Stimulated activated CD8-positive, alpha-beta memory T cell treated with anti-CD3 and anti-CD28 coated beads, Interleukin-7, amount 100 ng/mL, for 24 hours (primary cell): ENCODE measurements around the gene SEC63.
"Not testable (repeated sequence)": the region's sequence is repeated elsewhere in the genome, so short reads cannot be mapped to it uniquely, and the experiment has no call there.

Source experiments
- DNase-seq: peaks from one replicate; pipeline ENCODE4 v3.0.0-alpha.2; 2020; ENCODE audit warnings: low read depth

Gene SEC63

GRCh38 chr6:107860963-107861362 is 97.0 kb downstream of the SEC63 start:
- not testable (repeated sequence) for DNase-seq

DNA sequence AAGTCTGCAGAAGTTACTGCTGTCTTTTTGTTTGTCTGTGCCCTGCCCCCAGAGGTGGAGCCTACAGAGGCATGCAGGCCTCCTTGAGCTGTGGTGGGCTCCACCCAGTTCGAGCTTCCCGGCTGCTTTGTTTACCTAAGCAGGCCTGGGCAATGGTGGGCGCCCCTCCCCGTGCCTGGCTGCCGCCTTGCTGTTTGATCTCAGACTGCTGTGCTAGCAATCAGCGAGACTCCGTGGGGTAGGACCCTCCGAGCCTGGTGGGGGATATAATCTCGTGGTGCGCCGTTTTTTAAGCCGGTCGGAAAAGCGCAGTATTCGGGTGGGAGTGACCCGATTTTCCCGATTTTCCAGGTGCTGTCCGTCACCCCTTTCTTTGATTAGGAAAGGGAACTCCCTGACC is 97.9 kb downstream of the SEC63 start:
- not testable (repeated sequence) for DNase-seq

DNA sequence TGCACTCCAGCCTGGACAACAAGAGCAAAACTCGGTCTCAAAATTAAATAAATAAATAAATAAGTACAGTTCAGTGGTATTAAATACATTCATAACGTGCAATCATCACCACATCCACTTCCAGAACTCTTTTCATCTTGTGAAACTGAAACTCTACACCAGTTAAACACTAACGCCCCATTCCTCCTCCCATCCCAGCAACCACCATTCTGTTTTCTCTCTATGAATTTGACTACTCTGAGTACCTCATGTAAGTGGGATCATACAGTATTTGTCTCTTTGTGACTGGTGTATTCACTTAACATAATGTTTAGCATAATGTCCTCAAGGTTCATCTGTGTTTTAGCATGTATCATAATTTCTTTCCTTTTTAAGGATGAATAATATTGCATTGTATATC is 104.8 kb downstream of the SEC63 start:
- no peak for DNase-seq

DNA sequence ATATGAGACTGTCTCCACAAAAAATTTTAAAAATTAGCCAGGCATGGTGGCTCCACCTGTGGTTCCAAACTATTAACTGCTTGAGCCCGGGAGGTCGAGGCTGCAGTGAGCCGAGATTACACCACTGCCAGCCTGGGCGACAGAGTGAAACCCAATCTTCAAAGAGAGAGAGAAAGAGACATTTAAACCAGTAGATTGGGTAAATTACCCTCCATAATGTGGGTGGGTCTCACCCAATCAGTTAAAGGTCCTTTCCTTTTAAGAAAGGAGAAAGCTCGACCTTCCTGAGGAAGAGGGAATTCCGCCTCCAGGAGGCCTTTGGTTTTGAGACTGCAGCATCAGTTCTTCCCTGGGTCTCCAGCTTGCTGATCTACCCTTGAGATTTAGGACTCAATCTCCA is 108.7 kb downstream of the SEC63 start:
- DNase-seq = no peak

DNA sequence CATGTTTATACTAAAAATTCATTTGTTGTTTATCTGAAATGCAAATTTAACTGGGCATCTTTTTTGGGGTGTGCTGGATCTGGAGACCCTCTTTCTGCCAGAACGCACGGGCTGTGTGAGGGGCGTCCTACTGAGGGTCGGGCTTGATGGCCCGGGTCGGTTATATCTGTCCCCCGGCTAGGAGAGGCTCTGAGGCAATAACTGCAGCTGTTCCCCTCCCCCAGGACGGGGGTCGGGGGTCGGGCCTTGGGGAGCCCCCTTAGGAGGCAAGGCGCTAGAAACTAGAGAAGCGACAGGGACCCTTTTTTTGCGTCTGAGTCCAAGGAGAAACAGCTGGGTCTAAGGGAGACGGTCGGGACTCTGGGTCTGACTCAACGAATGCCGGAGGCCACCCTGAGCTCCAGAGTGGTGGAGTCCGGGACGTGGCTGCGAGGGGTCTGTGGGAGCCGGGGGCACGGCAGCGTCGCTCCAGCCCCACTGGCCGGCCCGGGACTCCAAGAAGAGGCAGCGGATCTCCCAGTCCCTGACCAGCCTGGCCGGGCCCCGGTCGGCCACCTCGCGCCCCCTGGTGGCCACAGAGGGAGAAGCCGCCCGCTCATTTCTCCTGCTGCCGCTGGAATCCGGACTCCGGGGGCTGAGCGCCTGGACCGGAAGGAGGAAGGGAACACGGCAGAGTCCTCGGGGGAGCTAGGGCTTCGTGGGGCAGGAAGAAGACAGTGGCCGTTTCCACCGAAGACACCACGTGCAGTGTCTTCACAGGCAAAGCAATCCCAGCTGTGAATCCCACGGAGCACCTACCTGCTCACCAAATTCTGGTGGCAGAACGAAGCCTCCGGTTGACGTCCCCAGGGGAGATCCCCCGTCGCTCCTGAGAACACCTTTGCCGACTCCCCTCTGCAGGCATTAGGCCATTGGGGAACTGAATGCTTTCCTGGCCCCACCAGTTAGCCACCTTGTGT is 109.9 kb downstream of the SEC63 start:
- DNase-seq = peak; percentile 59

DNA sequence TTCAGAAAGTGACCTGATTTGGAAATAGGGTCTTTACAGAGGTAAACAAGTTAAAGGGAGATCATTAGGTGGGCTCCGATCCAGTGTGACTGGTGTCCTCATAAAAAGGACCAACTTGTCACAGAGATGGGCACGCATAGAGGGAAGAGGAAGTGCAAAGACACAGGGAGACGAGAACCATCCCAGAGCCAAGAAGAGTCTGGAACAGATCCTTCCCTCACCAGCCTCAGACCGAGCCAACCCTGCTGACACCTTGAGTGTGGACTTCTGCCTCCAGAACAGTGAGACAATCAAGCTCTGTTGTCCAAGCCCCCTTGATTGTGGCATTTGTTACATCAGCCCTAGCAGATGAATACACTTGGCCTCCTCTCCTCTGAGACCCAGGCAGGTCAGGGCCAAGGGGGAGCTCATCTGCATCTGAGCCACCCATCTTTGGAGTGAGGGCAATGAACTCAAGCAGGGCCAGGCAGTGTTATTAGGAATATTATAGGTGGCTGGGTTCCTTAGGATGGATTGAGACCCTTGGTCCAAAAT is 111.7 kb downstream of the SEC63 start:
- DNase-seq = no peak

- no peak for DNase-seq
Measured at GRCh38 chr6:107845777-107846176, 112.2 kb downstream of the SEC63 start.

GRCh38 chr6:107843400-107843799 is 114.6 kb downstream of the SEC63 start:
- DNase-seq = no peak

DNA sequence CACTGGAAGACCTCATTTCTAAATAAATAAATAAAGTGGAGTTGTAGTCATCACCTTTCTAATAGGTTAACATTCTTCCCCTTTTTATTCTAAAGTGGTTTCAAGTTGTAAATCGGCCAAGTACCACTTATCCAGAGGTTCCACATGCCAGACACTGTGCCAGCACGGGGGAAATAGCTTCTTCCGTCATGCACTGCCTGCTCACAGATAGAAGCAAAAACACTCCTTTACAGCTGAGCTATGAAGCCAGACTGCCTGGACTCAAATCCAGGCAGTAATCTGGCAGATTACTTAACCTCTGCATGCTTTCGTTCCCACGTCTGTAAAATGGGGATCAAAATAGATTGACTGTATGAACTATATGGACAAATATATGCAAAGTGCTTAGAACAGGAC is 116.7 kb downstream of the SEC63 start:
- DNase-seq = no peak

- DNase-seq = no peak
Measured at GRCh38 chr6:107840636-107841274, 117.3 kb downstream of the SEC63 start.

GRCh38 chr6:107833136-107833535 is 124.9 kb downstream of the SEC63 start:
- DNase-seq = no peak

DNA sequence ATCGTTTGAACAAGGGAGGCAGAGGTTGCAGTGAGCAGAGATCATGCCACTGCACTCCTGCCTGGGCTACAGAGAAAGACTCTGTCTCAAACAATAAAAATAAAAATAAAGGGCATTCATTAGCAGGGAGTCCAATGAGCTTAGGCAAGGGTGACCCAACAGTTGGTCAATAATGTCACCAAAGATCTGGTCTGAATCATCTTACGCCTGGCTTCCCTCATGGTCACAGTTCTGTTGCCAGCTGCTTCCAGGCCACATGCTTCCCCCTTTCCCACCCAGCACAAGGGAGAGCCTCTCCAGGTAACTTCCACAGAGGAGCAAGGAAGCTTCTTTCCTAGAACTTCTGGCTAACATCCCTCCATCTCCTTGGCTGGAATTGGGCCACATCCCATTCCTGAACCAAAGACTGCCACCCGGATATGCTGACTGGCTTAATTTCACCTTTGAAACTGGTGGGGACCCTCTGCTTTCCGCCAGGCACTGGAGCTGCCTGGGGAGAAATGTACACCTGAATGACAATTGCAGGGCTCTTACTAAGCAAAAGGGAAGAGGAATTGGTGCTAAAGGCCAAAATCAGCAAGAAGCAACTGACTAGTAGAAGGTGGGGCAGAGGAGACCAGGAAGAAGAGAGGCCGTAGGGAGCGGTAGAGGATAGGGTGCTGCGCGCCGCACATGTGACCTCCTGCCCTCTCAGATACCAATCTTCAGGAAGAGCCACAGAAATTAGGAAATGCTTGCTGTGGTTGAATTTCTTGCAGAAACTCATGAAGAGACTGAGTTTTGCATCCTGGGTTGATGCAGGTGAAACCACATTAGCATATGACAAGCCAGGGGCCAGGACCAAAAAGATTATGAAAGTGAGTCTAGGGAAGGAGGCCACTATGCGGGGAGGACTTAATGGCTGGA is 125.6 kb downstream of the SEC63 start:
- no peak for DNase-seq

GRCh38 chr6:107830060-107830459 is 127.9 kb downstream of the SEC63 start:
- no peak for DNase-seq

DNA sequence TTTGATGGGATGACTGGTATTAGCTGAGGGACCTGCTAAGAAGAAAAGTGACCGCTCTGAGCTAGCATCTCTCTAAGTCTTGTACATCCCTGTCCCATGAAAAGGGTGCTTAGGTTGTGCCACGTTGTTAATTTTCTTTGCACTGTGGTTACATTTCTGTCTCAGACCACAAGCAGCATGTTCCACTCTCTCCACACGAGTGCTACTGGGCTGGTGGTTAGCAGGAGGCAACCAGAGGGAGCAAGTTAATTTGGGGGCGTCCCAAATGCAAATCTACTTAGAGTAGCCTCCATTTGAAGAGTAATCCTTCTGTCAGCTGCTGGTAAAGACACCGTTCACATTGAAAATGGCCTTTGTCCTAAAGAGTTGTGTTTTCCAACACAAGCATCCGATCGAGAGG is 130.5 kb downstream of the SEC63 start:
- no peak for DNase-seq

DNA sequence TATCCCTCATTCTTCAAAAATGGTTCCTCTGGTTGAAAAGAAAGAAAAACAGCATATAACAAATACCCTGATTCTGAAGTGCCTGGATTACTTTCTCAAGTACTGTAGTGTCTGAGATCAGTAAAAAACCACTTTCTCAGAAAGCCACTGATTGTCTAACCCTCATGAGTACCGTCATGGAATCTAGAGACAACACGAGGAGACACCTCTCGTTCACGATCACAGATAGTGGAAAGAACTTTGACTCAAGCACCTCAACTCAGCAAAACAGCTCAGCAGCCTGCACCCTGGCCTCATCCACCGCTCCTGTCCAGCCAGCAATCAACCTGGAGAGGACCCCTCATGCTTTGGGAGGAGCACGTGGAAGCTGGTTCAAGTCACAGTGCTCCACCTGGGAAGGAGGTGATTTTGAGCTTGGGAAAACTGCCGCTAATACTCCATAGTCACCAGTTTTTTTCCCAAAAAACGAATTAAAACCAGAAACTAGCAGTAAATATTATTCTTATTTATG is 134.9 kb downstream of the SEC63 start:
- no peak for DNase-seq

DNA sequence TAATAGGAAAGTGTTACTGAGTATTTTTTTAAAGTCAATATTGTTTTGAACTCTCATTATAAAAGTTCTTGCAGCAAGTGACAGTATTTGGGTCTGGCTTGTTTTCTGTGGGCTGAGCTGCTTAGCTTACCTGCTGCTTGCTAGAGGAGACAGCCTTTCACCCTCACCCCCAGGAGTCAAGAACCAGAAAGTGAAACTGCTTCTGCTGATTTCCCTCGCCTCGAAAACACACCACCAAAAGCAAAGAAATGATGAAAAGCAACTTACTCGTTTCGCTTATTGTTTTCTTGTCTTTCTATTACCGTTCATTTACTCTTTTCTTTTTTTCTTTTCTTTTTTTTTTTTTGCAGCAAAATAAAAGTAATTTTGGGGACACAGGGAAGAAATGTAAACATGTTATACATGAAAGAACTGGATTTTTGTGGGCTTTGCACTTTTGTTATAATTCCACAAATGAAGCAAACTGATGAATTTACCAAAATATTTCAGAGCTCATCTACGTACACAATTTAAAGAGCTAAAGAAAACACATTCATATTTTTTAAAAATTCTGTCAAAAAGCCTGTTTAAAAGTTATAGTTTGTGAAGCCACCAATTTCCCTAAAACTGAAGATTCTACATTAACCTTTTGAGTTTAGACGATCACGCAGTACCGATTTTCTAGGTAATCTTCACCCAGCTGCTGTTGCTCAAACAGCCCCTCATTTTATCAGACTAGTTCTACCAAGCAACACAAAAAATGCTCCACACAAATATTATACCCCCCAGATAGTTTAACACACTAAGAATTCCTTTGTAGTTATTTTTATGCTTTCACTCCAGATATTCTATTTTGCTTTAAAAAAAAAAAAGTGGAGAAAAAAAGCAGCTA is 135.6 kb downstream of the SEC63 start:
- DNase-seq = no peak

DNA sequence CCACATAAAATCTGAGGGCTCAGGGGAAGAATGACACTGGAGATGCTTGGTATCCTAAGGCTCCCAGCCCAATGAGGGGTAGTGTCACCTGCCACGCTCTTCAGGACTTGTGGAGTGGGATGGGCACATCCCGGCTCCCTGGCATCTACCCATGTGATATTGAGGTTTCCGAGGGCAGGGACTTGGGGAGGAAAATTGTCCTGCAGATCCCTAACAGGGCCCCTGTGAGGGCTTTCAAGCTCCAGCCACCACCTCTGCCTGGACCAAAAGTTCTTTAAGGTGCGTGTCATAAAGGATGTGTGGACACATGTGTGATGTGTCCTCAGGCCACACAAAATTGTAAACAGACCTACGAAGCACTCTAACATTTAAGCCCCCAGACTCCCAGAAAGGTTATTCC is 136.4 kb downstream of the SEC63 start:
- DNase-seq = no peak

- no peak for DNase-seq
Measured at GRCh38 chr6:107820338-107821261, 137.4 kb downstream of the SEC63 start.

DNA sequence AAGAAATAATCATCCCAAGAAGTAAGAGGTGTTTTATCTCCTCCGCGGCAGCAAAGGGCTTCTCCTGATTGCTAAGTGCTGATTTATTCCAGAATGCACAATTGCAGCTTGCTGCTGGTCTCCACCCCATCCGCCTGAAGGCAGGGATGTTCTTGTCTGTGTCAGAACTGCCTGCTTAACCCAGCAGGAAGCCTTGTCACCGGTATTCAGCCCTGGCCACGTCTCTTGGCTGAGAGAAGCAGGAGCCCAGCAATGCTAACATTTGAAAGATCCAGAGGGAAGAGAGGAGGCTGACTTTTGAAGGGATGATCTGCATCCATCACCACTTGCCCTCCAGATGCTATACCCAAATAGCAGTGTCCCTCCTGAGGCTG is 138.1 kb downstream of the SEC63 start:
- DNase-seq = no peak

DNA sequence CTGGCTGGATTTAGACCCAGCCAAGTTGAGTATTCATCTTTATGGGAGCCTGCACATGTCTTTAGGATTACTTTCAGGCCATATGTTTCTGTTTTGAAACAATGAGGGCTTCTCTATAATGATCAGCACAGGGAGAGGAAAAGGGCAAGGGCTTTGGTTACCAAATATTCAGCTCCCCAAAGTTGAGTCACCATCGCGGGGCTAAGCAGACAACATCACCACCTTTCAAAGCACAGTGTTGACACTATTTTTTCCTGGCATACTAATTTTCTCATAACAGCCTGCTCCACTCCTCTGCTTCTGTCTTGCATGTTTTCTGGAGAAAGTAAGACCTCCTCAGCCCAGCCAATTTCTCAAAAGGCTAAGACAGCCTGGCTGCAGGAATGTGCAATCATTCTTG is 138.8 kb downstream of the SEC63 start:
- no peak for DNase-seq
